K562 (cell line): ENCODE measurements around the gene CTNNA3. TPM values are rescaled to one million over a fixed set of nuclear protein-coding genes. Genes with fewer than 3 reads are reported as not detected.

ENCODE experiments used
- MEF2D ChIP-seq: conservative IDR thresholded peaks from 2 replicates; pipeline ENCODE4 v1.6.1; 2016; ENCODE audit warnings: low read depth, missing genetic modification characterization, missing compliant biosample characterization
- SMARCB1 ChIP-seq: IDR thresholded peaks from 2 replicates; pipeline ENCODE4 v1.6.1; 2011; ENCODE audit warnings: improper control_type of control experiment, low read depth; ENCODE audit not compliant: insufficient read length
- ZKSCAN8 ChIP-seq: fragments of 200-800 bp; sonication (Bioruptor generic); IDR thresholded peaks from 2 replicates; pipeline ENCODE4 v1.6.1; 2016; ENCODE audit warnings: missing genetic modification characterization, missing compliant biosample characterization
- polyA plus RNA-seq, 8 experiments: library from polyadenylated mRNA; depleted of rRNA in 4 of 8; stranded (reverse) in 5 of 8; unstranded in 3 of 8; fragments of >200 nt; fragmentation: Nextera tagmentation in 2 of 8; fragmentation: Illumina TruSeq in 1 of 8; extraction: Ambion mirVana in 2 of 8; extraction: Trizol in 1 of 8; gene quantifications; 2 replicates each; pipeline versions ENCODE4 v1.2.1 to v1.2.3, GENCODE V29; 2011 to 2014; ENCODE audit warnings: inconsistent platforms in 1 of 8, missing spikeins in 1 of 8
- total RNA-seq, 7 experiments: library from RNA; depleted of rRNA in 6 of 7; stranded (reverse); fragments of >200 nt in 6 of 7; fragmentation: Illumina TruSeq in 2 of 7; extraction: Trizol in 2 of 7; gene quantifications; 2 replicates each; pipeline versions ENCODE4 v1.2.1 to v1.2.3, GENCODE V29; 2011 to 2021; ENCODE audit warnings: low replicate concordance in 1 of 7
- TF ChIP-seq, protein P1 (sequence below): sonication (generic); formaldehyde crosslinking; IDR thresholded peaks from 2 replicates; pipeline ENCODE4 v1.8.0; 2022; ENCODE audit warnings: mild to moderate bottlenecking, missing genetic modification reagents
- TF ChIP-seq, protein P2 (sequence below): fragments of 450-650 bp; formaldehyde crosslinking; IDR thresholded peaks from 2 replicates; pipeline ENCODE4 v1.4.0; 2022; ENCODE audit warnings: missing genetic modification characterization
- TF ChIP-seq, protein P3 (sequence below): fragments of 200-600 bp; sonication (generic); IDR thresholded peaks from one replicate; pipeline ENCODE4 v1.6.1; 2012; ENCODE audit warnings: mild to moderate bottlenecking, low read depth, low read length, inconsistent platforms

CTNNA3 gene
- total and polyA plus RNA-seq, 9 of the 15 experiments (the other 6 are each of a cell fraction or from before 2014, with no cell fraction given): 0.04 TPM; not detected in 8

DNA sequence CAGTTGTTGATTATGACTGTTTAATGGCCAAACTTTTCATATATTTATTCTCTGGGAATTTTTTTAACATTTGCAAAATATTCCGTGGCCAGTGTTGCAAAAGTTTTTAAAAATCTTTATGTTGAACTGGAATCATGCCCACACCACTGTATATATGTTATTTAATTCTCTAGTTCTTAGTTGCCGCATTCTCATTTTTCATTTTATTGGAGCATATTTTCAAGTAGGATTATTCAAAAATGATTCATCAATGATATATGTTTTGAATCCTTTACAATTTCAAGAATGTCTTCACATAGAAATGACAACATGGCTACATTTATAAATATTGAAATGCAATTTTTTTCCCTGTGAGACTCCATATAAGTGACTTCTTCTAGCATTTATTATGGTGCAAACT lies 958.8 kb downstream of the CTNNA3 start (continued):
- no peak for TF ChIP-seq ZKSCAN8 (CRISPR knock-in tag)
- TF ChIP-seq SMARCB1: no peak
- TF ChIP-seq MEF2D (tag): no peak
- TF ChIP-seq, protein P1, sequence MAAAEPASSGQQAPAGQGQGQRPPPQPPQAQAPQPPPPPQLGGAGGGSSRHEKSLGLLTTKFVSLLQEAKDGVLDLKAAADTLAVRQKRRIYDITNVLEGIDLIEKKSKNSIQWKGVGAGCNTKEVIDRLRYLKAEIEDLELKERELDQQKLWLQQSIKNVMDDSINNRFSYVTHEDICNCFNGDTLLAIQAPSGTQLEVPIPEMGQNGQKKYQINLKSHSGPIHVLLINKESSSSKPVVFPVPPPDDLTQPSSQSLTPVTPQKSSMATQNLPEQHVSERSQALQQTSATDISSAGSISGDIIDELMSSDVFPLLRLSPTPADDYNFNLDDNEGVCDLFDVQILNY: no peak
- TF ChIP-seq, protein P2, sequence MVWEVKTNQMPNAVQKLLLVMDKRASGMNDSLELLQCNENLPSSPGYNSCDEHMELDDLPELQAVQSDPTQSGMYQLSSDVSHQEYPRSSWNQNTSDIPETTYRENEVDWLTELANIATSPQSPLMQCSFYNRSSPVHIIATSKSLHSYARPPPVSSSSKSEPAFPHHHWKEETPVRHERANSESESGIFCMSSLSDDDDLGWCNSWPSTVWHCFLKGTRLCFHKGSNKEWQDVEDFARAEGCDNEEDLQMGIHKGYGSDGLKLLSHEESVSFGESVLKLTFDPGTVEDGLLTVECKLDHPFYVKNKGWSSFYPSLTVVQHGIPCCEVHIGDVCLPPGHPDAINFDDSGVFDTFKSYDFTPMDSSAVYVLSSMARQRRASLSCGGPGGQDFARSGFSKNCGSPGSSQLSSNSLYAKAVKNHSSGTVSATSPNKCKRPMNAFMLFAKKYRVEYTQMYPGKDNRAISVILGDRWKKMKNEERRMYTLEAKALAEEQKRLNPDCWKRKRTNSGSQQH (CRISPR knock-in tag): no peak
- TF ChIP-seq, protein P3, sequence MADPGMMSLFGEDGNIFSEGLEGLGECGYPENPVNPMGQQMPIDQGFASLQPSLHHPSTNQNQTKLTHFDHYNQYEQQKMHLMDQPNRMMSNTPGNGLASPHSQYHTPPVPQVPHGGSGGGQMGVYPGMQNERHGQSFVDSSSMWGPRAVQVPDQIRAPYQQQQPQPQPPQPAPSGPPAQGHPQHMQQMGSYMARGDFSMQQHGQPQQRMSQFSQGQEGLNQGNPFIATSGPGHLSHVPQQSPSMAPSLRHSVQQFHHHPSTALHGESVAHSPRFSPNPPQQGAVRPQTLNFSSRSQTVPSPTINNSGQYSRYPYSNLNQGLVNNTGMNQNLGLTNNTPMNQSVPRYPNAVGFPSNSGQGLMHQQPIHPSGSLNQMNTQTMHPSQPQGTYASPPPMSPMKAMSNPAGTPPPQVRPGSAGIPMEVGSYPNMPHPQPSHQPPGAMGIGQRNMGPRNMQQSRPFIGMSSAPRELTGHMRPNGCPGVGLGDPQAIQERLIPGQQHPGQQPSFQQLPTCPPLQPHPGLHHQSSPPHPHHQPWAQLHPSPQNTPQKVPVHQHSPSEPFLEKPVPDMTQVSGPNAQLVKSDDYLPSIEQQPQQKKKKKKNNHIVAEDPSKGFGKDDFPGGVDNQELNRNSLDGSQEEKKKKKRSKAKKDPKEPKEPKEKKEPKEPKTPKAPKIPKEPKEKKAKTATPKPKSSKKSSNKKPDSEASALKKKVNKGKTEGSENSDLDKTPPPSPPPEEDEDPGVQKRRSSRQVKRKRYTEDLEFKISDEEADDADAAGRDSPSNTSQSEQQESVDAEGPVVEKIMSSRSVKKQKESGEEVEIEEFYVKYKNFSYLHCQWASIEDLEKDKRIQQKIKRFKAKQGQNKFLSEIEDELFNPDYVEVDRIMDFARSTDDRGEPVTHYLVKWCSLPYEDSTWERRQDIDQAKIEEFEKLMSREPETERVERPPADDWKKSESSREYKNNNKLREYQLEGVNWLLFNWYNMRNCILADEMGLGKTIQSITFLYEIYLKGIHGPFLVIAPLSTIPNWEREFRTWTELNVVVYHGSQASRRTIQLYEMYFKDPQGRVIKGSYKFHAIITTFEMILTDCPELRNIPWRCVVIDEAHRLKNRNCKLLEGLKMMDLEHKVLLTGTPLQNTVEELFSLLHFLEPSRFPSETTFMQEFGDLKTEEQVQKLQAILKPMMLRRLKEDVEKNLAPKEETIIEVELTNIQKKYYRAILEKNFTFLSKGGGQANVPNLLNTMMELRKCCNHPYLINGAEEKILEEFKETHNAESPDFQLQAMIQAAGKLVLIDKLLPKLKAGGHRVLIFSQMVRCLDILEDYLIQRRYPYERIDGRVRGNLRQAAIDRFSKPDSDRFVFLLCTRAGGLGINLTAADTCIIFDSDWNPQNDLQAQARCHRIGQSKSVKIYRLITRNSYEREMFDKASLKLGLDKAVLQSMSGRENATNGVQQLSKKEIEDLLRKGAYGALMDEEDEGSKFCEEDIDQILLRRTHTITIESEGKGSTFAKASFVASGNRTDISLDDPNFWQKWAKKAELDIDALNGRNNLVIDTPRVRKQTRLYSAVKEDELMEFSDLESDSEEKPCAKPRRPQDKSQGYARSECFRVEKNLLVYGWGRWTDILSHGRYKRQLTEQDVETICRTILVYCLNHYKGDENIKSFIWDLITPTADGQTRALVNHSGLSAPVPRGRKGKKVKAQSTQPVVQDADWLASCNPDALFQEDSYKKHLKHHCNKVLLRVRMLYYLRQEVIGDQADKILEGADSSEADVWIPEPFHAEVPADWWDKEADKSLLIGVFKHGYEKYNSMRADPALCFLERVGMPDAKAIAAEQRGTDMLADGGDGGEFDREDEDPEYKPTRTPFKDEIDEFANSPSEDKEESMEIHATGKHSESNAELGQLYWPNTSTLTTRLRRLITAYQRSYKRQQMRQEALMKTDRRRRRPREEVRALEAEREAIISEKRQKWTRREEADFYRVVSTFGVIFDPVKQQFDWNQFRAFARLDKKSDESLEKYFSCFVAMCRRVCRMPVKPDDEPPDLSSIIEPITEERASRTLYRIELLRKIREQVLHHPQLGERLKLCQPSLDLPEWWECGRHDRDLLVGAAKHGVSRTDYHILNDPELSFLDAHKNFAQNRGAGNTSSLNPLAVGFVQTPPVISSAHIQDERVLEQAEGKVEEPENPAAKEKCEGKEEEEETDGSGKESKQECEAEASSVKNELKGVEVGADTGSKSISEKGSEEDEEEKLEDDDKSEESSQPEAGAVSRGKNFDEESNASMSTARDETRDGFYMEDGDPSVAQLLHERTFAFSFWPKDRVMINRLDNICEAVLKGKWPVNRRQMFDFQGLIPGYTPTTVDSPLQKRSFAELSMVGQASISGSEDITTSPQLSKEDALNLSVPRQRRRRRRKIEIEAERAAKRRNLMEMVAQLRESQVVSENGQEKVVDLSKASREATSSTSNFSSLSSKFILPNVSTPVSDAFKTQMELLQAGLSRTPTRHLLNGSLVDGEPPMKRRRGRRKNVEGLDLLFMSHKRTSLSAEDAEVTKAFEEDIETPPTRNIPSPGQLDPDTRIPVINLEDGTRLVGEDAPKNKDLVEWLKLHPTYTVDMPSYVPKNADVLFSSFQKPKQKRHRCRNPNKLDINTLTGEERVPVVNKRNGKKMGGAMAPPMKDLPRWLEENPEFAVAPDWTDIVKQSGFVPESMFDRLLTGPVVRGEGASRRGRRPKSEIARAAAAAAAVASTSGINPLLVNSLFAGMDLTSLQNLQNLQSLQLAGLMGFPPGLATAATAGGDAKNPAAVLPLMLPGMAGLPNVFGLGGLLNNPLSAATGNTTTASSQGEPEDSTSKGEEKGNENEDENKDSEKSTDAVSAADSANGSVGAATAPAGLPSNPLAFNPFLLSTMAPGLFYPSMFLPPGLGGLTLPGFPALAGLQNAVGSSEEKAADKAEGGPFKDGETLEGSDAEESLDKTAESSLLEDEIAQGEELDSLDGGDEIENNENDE: no peak
